Stimulated activated CD8-positive, alpha-beta memory T cell treated with anti-CD3 and anti-CD28 coated beads, Interleukin-7, amount 100 ng/mL, for 4 hours (primary cell): ENCODE measurements around the gene CELF2.

ENCODE experiments used
- DNase-seq, 2 donors: peaks; one replicate each; pipeline ENCODE4 v3.0.0-alpha.2; 2020; ENCODE audit warnings: low read depth in 2 of 2

CELF2 gene

GRCh38 chr10:11004144-11005077, 13.3 kb upstream of the CELF2 start:
- DNase-seq = no peak

DNA sequence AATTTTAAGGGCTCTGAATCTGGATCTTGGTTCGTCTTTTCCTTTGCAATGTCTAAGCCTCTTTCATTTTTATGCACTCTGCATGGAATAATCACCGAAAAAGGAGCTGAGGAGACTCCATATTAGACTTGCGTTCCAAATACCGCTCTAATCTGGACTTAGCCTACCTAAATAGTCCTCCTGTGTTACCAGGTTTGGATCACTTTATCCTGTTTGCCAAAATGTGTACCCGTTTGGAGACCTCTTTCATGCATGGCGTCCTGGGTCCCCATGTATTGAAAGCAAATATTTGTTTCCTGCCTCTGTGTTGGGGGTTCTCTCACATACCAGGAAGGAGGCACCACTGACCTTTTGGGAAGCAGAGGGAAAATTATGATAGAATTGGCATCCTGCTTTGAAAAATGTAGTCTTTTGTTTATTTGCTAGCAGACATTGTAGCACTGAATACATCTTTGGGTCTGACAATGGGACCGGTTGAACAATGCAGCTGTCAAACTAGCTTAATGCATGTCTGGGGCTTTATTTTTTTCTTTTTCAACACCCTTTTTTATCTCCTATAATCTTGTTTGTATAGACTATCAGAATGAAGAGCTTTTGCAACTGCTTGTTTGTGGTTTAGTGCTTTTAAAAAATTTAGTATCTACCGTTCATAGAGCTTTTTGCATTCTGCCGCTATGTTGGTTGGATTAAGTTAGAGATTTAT, 11.8 kb upstream of the CELF2 start:
- DNase-seq = no peak

DNA sequence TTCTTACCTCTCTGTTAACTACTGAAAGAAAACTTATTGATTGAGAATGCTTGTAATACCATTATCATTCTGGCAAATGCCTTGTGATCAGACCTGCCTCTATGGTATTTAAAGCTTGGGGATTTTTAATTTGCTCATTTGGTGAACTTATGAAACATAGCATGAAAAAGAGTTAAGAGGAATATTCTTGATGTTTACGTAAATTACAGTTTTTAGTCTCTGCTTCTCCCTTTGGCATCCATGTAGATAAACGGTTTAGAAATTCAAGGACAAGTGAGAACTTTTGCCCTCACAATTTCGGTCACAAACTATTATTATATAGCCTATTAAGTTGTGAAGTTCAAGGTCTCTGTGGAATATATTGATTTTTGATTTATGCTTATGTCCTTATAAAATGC, 11.2 kb upstream of the CELF2 start:
- no peak for DNase-seq

DNA sequence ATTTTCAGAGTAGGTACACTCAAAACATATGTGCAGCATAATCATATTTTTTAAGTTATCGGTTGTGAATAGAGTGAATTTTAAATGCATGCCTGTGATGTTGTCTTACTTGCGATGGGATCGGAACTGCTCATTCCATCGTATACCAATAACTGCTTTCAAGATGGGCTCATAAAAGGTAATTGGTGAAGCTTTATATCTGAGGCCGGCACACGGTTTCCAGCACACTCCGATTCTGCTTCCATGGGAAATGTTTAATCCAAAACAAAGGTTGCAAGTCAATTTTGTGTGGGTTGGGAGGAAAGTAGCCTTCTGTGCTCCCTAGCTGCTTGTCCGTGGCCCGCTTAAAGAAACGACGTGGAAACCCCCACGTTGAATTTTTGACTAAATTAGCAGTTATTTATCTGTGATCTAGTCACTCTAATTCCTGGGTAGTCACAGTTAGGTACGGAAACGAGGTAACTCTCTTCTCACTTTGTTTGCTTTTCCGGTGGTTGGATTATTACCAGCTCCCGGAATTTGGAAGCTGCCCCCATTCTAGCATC, 10.1 kb upstream of the CELF2 start:
- no peak for DNase-seq

DNA sequence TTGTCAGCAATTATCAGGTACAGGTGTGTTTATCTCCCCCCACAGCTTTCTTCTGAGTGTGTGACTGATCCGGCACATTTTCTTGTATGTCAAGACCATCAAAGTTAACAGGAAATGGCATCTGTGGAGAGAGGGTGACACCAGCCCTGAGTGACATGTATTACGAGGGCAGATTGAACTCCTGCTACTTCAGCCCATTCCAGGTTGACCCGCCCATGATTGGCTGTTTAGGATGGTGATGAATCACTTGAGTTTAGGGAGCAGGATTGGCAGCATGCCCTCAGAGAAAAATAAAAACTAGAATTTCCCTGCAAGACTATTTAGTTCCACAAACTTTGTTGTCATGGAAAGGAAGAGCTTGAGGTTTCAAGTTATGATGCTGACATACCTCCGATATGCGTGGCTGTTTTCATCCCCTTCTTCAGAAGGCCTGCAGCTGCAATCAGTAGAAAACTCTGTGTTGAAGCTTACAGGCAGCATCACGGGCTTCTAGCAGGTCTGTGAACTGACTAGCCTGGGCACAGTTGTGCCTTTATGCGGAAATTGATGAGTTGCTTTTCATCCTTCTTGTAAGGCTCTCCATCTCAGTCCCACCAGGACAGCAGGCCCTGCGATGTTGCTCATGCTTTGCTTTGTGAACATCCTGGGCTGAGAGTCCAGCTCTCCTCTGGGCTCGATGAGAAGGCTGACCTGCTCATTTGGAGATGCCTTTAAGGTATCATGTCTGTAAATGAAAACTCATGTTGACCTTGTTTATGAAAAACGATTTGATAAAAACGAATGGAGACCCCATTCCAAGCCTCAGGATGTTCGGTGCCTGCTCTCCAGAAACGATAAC, 8.0 kb upstream of the CELF2 start:
- no peak for DNase-seq

DNA sequence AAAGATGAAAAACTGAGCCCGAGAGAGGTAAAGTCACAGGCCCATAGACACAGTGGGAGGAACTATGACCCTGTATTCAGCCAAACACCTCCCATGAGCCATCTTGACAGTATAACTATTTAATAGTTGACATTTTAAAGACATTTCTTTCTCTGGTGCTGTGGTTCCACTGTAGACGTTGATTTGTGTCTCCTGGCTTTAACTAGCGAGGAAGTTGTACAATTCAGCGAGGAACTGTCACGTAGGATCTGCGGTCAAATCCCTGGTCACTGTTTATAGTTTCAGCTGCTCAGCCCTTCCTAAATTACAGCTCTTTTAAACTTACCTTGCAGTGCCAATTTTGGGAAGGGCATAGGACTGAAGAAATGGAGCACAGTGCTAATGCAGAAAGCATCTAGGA, 7.1 kb upstream of the CELF2 start:
- DNase-seq = no peak

GRCh38 chr10:11011436-11011835, 6.2 kb upstream of the CELF2 start:
- no peak for DNase-seq

GRCh38 chr10:11011984-11012383, 5.7 kb upstream of the CELF2 start:
- no peak for DNase-seq

- no peak for DNase-seq
These were observed 5.0 kb upstream of the CELF2 start for GRCh38 chr10:11012421-11013295.

- DNase-seq = no peak
These were observed 3.8 kb upstream of the CELF2 start for GRCh38 chr10:11013836-11014235.

DNA sequence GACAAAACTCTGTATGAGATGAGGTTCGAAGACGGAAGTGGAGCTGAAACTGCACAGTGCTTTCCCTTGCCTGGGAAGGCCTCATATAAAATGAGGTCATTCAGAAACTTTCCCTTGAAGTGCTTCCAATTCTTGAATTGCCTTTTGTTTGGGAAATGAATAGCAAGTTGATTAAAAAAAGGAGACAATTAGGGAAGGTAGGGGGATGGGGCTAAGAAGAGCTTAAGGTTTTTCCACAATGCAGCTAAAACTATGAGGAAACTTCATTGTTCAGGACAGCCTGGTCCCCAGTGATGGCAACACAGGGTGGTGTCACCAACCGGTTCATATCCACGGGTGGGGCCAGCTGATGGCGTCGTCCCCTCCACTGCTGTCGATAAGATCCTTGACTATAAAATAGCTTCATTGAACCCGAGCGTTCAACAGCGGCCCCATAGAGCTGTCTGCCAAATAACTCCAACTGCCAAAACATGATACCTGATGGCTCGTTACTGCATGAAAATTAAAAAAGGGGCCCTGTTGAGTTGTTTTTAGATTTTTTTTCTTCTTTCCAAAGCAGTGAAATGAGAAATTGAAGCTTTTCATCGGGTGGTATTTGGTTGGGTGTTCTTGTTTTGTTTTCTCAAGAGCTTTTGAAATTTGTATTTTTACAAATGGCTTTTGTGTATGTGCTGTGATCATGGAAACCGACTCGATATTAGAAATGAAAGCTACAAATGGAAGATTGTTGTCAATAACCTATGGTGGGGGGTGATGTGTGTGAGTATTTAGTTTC, 2.8 kb upstream of the CELF2 start:
- no peak for DNase-seq

DNA sequence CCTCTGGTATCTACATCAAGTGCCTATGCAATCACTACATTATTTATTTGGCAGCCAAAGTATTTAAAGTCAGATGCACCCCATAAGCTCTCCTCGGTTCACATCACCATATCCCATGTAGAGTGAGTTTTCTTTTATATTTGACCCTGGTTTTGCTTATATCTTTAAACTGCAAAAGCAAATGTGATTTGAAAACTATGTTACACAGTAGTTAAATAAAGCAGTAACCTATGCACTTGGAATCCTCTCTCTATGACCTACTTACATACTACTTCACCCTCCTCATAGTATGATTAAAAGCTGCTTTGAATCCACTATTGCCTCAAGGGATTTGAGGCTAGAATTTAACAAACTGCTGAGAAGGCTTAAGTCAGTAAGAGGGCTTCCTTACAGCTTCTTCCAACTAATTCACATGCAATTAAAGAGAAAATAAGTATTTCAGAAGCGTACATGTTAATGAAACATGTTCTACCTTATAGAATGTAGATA, 2.2 kb upstream of the CELF2 start:
- DNase-seq = no peak

DNA sequence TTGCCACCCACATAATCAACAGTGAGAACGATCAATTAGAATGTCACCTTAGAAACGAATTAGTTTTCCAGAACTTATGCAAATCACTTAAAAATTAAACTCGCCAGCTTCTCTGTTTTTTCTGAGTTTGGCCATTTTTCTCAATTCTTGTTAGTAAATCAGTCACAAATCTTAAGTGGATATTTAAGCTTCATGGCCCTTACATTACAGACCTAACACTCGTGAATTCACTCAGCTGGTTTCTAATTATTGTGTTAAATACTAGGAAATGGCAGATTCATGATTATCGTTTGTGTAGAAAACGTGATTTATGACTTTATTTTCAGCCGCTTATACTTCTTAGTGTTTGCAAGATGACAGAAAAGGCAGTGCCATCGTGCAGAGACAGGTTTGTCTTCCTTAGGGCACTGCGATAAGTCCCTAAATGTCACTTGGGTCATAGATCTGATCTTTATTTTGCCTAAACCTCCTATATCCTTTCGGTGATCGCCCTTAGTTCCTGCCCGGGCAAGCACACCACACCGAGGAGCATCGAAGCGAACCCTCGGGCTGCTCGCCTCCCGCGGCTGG, 587 bp upstream of the CELF2 start:
- no peak for DNase-seq

DNA sequence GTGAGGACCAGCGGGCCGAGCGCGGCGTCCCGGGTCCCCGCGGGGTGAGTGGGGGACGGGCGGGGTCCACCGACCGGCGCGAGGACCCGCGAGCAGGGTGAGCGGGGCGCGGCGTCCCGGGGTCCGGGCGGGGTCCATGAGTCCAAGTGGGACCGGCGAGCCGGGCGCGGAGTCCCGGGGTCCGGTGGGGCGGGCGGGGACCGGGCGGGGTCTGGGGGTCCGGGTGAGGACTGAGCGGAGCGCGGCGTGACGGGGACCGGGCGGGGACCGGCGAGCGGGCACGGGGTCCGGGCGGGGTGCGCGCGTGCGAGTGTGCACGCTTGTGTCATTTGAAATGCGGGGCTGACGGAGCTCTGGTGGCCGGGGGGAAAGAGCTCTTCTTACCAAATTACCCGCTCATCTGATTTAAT, 765 bp downstream of the CELF2 start:
- no peak for DNase-seq

- no peak for DNase-seq
These were observed 1.4 kb downstream of the CELF2 start for GRCh38 chr10:11018855-11019631.

DNA sequence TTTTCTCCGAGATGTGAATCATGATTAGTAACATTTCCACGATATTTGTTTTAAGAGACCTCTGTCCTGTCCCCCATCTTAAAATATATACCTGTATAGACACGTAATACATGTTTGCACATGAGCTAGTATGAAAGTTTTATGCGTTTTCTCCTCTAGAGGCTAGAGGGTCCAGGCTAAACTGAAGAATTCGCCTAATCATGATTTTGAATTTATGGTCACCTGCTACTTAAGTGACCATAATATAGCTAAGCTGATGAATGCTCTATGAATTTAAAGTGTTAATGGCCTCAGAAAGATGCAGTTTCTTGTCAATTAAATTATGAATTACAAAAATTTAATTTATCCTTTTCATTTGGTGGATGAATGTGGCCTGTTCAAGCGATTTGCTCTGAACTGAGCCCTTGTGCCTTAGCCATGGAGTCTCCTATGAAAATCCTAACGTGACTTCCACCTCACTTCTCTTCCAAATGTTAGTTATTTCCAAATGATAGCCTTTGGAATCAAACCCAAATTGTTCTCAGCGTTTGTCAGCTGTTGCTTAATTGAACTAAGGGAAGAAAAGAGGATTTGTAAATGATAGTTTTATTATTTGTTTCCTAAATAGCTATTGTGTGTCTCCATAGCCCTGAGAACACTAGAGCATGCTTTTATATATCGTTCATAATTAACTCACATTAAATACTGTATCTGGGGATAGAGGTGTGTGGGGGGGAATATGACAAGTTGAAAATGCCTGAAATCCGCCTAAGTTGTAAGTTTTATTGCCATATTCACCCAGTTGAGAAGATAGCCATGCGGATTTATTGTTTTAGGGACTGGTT, 2.3 kb downstream of the CELF2 start:
- no peak for DNase-seq

GRCh38 chr10:11020548-11020942, 2.9 kb downstream of the CELF2 start:
- no peak for DNase-seq

GRCh38 chr10:11022213-11022612, 4.5 kb downstream of the CELF2 start:
- no peak for DNase-seq
